GM10266 (cell line): ENCODE measurements around the gene RFESD.

ENCODE experiments used
- DNase-seq: peaks from one replicate; pipeline ENCODE4 v3.0.0; 2012; ENCODE audit errors: extremely low spot score
- TF ChIP-seq, protein P1 (sequence below): IDR thresholded peaks from 2 replicates; pipeline ENCODE4 v1.5.1; 2012; ENCODE audit warnings: mild to moderate bottlenecking, low read depth; ENCODE audit not compliant: control insufficient read depth, insufficient read depth; ENCODE audit errors: missing control alignments

Gene RFESD

DNA sequence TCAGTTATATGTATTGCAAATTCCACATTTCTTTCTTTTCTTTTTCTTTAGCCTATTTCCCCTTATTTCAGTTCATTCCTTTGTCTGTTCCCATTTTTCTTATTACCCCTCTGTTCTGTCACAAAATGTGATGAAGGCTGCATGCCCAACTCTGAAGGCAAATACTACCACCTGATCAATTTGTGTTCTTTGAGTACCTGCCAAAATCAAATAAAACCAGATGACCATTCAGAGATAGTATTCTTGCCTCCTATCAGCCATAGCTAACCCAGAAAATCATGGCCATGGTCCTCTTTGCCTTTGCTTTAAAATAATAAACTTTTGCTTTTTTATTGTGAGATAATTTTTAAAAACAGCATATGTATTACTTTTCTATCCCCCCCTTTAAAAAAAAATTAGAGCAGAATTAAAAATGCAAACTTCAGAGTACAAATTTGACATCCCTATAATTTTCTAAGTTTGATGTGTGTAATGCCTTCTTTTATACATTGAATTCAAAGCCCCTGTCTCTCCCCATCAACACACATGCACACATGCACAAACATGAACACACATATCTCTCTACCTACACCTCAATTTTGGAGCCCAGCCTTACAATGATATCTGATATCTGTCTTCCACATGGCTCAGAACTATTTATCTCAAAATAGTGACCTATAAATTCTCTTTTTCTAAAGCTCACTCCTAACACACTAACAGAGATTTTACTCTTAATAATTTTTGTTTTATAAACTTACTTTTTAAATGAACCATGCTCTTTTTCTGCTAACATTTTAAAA is 3.5 kb downstream of the RFESD start:
- TF ChIP-seq, protein P1, sequence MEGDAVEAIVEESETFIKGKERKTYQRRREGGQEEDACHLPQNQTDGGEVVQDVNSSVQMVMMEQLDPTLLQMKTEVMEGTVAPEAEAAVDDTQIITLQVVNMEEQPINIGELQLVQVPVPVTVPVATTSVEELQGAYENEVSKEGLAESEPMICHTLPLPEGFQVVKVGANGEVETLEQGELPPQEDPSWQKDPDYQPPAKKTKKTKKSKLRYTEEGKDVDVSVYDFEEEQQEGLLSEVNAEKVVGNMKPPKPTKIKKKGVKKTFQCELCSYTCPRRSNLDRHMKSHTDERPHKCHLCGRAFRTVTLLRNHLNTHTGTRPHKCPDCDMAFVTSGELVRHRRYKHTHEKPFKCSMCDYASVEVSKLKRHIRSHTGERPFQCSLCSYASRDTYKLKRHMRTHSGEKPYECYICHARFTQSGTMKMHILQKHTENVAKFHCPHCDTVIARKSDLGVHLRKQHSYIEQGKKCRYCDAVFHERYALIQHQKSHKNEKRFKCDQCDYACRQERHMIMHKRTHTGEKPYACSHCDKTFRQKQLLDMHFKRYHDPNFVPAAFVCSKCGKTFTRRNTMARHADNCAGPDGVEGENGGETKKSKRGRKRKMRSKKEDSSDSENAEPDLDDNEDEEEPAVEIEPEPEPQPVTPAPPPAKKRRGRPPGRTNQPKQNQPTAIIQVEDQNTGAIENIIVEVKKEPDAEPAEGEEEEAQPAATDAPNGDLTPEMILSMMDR: no peak
- DNase-seq: no peak

DNA sequence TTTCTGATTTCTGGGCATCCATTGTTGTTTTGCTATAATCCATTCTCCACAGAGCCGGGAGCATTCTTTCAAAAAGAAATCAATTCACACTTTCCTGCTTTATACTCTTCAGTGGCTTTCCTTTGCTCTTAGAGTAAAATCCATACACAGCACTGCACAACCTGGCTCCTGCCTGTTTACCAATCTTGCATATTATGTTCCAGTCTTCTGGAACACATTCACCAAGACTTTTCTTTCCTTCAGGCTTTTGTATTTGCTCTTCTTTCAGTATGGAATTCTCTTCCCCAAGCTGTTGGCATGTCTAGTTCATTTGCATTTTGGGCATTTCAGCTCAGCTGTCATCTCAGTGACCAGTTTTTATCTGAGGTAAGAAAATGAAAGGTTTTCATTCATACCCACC is 6.3 kb downstream of the RFESD start:
- DNase-seq: no peak
- TF ChIP-seq, protein P1: no peak

DNA sequence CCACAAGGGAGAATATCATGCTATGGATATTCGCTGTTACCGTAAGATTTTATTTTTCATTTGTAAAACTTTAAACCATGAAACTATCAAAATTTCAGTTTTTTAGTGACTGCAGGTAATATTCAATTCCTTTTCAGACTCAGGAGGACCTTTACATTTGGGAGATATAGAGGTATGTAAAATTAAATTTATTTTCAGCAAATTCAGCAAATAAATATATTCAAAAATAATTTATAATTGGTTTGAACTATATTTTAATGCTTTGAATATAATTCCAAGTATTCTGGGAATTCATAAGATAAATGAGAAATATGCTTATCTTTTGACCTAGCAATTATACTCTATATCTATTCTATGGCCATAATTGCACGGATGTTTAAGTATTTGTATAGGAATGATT is 7.6 kb downstream of the RFESD start:
- DNase-seq: no peak
- TF ChIP-seq, protein P1: no peak

DNA sequence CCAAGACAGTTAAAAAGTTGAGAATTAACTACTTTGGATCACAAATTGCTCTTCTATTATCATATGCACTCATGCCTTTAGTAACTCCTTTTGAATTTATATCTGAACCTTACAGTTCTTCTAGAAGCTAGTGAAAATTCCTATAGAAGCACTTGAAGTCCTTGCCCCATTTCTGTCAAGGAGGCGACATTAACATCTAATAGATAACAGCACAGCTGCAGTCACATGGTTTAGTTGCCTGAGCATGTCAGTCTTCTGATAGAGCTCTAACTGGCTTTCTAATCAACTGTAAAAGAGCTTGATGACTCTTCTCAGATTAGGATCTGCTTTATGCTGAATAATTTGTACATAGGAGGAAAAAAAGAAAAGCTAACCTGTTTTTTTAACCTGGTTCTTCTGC is 9.0 kb downstream of the RFESD start:
- TF ChIP-seq, protein P1: no peak
- DNase-seq: no peak

DNA sequence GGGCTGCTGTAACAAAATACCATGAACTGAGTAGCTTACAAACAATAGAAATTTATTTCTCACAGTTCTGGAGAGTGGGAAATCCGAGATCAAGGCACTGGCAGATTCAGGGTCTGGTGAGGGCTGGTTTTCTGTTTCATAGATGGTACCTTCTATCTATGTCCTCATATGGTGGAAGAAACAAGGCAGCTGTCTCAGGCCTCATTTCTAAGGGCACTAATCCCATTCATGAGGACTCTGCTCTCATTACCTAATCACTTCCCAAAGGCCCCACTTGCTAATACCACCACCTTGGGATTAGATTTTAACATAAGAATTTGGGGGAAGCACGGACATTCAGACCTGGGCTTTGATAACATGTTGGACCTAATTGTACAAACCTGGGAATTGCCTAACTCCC is 13.5 kb downstream of the RFESD start:
- DNase-seq: no peak
- TF ChIP-seq, protein P1: no peak

DNA sequence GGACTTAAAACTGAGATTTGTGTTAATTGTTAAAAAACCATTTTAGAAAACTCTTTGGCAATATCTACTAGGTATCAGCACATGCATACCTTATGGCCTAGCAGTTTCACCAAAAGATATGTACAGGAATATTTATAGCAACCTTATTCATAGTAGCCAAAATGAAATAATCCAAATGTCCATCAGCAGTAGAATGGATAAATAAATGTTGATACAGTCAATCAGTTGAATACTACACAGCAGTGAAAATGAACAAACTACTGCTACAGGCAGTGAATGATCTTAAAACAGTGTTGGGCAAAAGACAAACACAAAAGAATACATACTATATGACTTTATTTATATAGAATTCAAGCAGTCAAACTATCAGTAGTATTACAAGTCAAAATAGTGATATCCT is 16.4 kb downstream of the RFESD start:
- TF ChIP-seq, protein P1: no peak
- DNase-seq: no peak

DNA sequence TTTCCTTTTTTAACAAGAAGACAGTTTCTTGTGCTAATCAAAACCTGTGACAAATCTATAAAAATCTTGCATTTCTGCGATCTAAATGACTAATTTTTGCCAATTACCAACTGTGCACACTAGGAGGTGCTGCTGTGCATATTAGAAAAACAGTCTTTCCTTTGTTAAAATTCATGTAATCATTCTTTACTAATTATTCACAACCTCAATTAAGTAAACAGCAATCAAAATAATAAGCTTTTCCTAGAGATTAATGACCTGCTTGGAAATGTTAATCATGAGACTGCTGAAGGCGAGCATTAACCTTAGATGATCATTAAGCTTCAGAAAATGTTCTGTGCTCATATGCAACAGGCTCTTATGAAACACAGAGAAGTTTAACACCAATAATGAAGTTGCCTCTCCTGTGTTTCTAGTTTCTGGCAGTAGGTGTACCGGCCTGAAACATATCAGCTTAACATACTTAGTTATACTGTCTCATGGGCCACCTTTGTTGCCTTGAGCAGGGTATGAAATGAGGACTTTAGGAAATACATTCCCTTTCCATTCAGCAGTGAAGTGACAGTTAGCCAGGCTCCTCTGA is 17.7 kb downstream of the RFESD start:
- DNase-seq: peak; percentile 26
- TF ChIP-seq, protein P1: peak; percentile 80
